ENCODE data around the gene COPS8.
A peak's percentile ranks its signal among the peaks of the same experiment; 100 is the strongest.

DNA sequence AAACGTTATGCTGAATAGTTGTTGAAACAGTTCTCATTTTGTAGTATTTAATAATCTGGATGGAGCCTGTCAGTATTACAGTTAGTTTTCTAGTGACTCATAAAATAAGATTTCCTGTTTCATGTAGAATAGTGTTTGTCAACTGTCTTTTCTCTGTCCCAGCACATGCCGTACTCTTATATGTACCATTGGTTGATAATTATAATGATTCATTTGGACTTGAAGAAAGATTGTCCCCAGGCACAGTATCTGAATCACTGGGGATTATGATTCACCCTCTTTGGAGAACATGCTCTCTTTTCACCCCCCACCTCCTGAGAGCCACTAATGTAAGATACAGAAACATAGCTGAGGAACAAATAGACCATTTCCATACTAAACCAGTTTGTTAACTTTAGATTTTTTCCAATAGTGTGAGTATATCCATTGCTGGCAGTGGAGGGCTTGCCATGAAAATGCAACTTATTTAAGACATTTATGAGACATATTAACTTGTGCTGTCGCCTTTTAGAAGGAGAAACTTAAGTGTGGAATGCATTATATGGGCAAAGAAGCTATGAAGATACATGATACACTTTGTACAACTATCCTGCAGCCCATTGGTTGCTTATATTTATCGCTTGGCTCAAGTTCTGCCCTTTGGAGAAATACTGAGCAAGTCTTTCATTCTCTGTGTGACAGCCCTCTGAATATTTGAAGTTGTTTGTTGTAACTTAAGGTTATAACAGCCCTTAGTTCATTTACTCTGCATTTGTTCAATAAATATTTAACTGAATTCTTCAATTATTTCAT lies 12.4 kb downstream of the COPS8 start:
- TF ChIP-seq, protein P1, sequence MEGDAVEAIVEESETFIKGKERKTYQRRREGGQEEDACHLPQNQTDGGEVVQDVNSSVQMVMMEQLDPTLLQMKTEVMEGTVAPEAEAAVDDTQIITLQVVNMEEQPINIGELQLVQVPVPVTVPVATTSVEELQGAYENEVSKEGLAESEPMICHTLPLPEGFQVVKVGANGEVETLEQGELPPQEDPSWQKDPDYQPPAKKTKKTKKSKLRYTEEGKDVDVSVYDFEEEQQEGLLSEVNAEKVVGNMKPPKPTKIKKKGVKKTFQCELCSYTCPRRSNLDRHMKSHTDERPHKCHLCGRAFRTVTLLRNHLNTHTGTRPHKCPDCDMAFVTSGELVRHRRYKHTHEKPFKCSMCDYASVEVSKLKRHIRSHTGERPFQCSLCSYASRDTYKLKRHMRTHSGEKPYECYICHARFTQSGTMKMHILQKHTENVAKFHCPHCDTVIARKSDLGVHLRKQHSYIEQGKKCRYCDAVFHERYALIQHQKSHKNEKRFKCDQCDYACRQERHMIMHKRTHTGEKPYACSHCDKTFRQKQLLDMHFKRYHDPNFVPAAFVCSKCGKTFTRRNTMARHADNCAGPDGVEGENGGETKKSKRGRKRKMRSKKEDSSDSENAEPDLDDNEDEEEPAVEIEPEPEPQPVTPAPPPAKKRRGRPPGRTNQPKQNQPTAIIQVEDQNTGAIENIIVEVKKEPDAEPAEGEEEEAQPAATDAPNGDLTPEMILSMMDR (conservative IDR thresholded peaks at IDR 0.05; ENCODE audit: low read depth, low read length): no peak
- no peak for TF ChIP-seq MXI1 (IDR thresholded peaks at IDR 0.05; ENCODE audit: borderline replicate concordance, low read depth, low read length)
- TF ChIP-seq RCOR1 (IDR thresholded peaks at IDR 0.05; ENCODE audit: insufficient replicate concordance, low read length): no peak
- no peak for TF ChIP-seq RFX5 (IDR thresholded peaks at IDR 0.05; ENCODE audit: low read depth, low read length)
- TF ChIP-seq POLR2A (IDR thresholded peaks at IDR 0.05; ENCODE audit: low read depth, low read length): no peak
- peak; percentile 89 for TF ChIP-seq BHLHE40 (IDR thresholded peaks at IDR 0.05; ENCODE audit: low read depth, low read length)
- TF ChIP-seq MAFK (IDR thresholded peaks at IDR 0.05; ENCODE audit: low read depth, low read length): no peak
- TF ChIP-seq RAD21 (IDR thresholded peaks at IDR 0.05; ENCODE audit: low read length): no peak
- TF ChIP-seq MAZ (IDR thresholded peaks at IDR 0.05; ENCODE audit: borderline replicate concordance, low read depth, low read length): peak; percentile 75
- TF ChIP-seq CHD1 (IDR thresholded peaks at IDR 0.05; ENCODE audit: low read depth, low read length): no peak
- TF ChIP-seq, protein P2, sequence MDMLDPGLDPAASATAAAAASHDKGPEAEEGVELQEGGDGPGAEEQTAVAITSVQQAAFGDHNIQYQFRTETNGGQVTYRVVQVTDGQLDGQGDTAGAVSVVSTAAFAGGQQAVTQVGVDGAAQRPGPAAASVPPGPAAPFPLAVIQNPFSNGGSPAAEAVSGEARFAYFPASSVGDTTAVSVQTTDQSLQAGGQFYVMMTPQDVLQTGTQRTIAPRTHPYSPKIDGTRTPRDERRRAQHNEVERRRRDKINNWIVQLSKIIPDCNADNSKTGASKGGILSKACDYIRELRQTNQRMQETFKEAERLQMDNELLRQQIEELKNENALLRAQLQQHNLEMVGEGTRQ (IDR thresholded peaks at IDR 0.05; ENCODE audit: low read depth, low read length): peak; percentile 85
- TF ChIP-seq SMC3 (IDR thresholded peaks at IDR 0.05; ENCODE audit: low read depth, low read length): no peak
- no peak for TF ChIP-seq CEBPB (IDR thresholded peaks at IDR 0.05; ENCODE audit: low read depth, low read length)
- TF ChIP-seq FOS (IDR thresholded peaks at IDR 0.05; ENCODE audit: low read depth, low read length): peak; percentile 90
